Panc1 (cell line): Measurements from ENCODE around the gene MC1R. TPM values are rescaled to one million over a fixed set of nuclear protein-coding genes. Genes with fewer than 3 reads are reported as not detected.

Experiments used
- ATAC-seq: fragments of 200-7000 bp; cut with Tn5 transposase; 2 replicates; pipeline ENCODE4 v1.9.1; 2020; ENCODE audit warnings: mild to moderate bottlenecking, moderate library complexity
- BruUV-seq: library from RNA; stranded (reverse); fragments of 400-500 nt; replicated peaks from 2 replicates; lab custom pipeline; 2021; lab: Mats Ljungman, UMichigan
- CTCF ChIA-PET: fragments of 300-600 bp; sonication (Branson Sonifier 250); formaldehyde crosslinking; loops from one replicate; lab custom pipeline; 2022; ENCODE audit warnings: antibody characterized with exemption; lab: Charles Lee
- POLR2A ChIA-PET: fragments of 300-600 bp; sonication (Branson Sonifier 250); formaldehyde crosslinking; loops from one replicate; lab custom pipeline; 2022; ENCODE audit warnings: antibody characterized with exemption; lab: Charles Lee
- DNase-seq: peaks from one replicate; pipeline ENCODE4 v3.0.0-alpha.2; 2010; ENCODE audit warnings: low read depth, low spot score
- H3K27ac ChIP-seq: 2 replicates; pipeline ENCODE4 v1.5.1; 2011; ENCODE audit warnings: mild to moderate bottlenecking, low read length, inconsistent platforms
- H3K27me3 ChIP-seq: fragments of 200-500 bp; sonication (Bioruptor generic); 2 replicates; pipeline ENCODE4 v1.6.0; 2014; ENCODE audit warnings: low read length, inconsistent platforms; ENCODE audit not compliant: control insufficient read depth, insufficient read depth
- H3K36me3 ChIP-seq: fragments of 200-500 bp; sonication (Bioruptor generic); 2 replicates; pipeline ENCODE4 v1.5.1; 2014; ENCODE audit warnings: inconsistent platforms, mild to moderate bottlenecking, low read length, moderate library complexity; ENCODE audit not compliant: control insufficient read depth, insufficient read depth
- H3K4me1 ChIP-seq: 2 replicates; pipeline ENCODE4 v1.5.1; 2011; ENCODE audit warnings: inconsistent platforms, mild to moderate bottlenecking, low read length, moderate library complexity; ENCODE audit not compliant: control insufficient read depth, insufficient read depth
- H3K4me3 ChIP-seq, 2 experiments: 2 replicates each; pipeline ENCODE4 v1.5.1; 2011 to 2012; ENCODE audit warnings: low read depth in 2 of 2, low read length in 2 of 2, mild to moderate bottlenecking in 2 of 2, inconsistent platforms in 1 of 2, moderate library complexity in 1 of 2
- H3K9me3 ChIP-seq: fragments of 200-500 bp; sonication (Bioruptor generic); 2 replicates; pipeline ENCODE4 v1.5.1; 2014; ENCODE audit warnings: low read depth, mild to moderate bottlenecking, inconsistent platforms, low read length, moderate library complexity; ENCODE audit not compliant: control insufficient read depth, insufficient read depth
- POLR2AphosphoS5 ChIP-seq: IDR thresholded peaks from 2 replicates; pipeline ENCODE4 v1.6.1; 2012; ENCODE audit warnings: mild to moderate bottlenecking, low read depth, low read length, moderate library complexity
- SIN3A ChIP-seq: IDR thresholded peaks from 2 replicates; pipeline ENCODE4 v1.6.1; 2012; ENCODE audit warnings: low read depth, mild to moderate bottlenecking, low read length, moderate library complexity, borderline replicate concordance; ENCODE audit not compliant: insufficient read depth
- TCF7L2 ChIP-seq: IDR thresholded peaks from 2 replicates; pipeline ENCODE4 v1.6.1; 2011; ENCODE audit warnings: mild to moderate bottlenecking, low read depth, low read length, inconsistent platforms
- in situ Hi-C: cut with HindIII; loops from 2 replicates; pipeline ENCODE4 v1.10.0; 2016; ENCODE audit warnings: low sequenced_read_pairs, low pct_unique_long_range_greater_than_20kb
- intact Hi-C: fragments of 100-400 bp; cut with micrococcal nuclease; formaldehyde crosslinking; loops from one replicate; pipeline ENCODE4 v1.10.0; 2022; ENCODE audit not compliant: unreplicated experiment
- total RNA-seq: library from RNA; stranded (reverse); gene quantifications from one replicate; pipeline ENCODE4 v1.2.1, GENCODE V29; 2021; ENCODE audit not compliant: unreplicated experiment
- TF ChIP-seq, protein P1 (sequence below): fragments of 450-650 bp; IDR thresholded peaks from 2 replicates; pipeline ENCODE4 v1.5.1; 2017; ENCODE audit warnings: mild to moderate bottlenecking
- TF ChIP-seq, protein P2 (sequence below), 2 experiments: IDR thresholded peaks; 2 replicates each; pipeline ENCODE4 v1.6.1; 2011 to 2012; ENCODE audit warnings: low read depth in 2 of 2, control low read depth in 1 of 2, low read length in 1 of 2, mild to moderate bottlenecking in 1 of 2, moderate library complexity in 1 of 2; ENCODE audit not compliant: insufficient read depth in 1 of 2

The MC1R gene
- total RNA-seq, 1 experiment from 2014 or later: 8.7 TPM

DNA sequence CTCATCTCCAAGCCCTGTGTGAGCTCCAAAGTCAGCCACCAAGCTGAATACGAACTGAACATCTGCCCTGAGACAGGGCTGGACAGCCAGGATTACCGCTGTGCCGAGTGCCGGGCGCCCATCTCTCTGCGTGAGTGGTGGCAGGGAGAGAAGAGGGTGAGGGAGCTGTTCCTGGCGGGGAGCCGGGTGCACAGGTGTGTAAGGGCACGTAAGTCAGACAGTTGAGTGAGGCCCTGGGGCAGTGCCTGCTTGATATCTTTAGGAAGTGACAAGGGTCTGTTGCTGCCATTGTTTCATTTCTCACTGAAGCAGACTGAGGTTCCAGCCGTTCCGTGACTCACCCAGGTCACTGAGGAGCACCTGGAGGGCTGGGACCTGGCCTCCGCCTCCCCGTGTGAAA is 42.3 kb downstream of the MC1R start:
- H3K4me3 ChIP-seq: no peak overlapping the region
- in situ Hi-C loops (no loop called here), intact Hi-C loops (no loop called here)
- no TSS peak for BruUV-seq
- no peak for TF ChIP-seq TCF7L2
- TF ChIP-seq, protein P1, sequence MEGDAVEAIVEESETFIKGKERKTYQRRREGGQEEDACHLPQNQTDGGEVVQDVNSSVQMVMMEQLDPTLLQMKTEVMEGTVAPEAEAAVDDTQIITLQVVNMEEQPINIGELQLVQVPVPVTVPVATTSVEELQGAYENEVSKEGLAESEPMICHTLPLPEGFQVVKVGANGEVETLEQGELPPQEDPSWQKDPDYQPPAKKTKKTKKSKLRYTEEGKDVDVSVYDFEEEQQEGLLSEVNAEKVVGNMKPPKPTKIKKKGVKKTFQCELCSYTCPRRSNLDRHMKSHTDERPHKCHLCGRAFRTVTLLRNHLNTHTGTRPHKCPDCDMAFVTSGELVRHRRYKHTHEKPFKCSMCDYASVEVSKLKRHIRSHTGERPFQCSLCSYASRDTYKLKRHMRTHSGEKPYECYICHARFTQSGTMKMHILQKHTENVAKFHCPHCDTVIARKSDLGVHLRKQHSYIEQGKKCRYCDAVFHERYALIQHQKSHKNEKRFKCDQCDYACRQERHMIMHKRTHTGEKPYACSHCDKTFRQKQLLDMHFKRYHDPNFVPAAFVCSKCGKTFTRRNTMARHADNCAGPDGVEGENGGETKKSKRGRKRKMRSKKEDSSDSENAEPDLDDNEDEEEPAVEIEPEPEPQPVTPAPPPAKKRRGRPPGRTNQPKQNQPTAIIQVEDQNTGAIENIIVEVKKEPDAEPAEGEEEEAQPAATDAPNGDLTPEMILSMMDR: no peak
- TF ChIP-seq, protein P2, sequence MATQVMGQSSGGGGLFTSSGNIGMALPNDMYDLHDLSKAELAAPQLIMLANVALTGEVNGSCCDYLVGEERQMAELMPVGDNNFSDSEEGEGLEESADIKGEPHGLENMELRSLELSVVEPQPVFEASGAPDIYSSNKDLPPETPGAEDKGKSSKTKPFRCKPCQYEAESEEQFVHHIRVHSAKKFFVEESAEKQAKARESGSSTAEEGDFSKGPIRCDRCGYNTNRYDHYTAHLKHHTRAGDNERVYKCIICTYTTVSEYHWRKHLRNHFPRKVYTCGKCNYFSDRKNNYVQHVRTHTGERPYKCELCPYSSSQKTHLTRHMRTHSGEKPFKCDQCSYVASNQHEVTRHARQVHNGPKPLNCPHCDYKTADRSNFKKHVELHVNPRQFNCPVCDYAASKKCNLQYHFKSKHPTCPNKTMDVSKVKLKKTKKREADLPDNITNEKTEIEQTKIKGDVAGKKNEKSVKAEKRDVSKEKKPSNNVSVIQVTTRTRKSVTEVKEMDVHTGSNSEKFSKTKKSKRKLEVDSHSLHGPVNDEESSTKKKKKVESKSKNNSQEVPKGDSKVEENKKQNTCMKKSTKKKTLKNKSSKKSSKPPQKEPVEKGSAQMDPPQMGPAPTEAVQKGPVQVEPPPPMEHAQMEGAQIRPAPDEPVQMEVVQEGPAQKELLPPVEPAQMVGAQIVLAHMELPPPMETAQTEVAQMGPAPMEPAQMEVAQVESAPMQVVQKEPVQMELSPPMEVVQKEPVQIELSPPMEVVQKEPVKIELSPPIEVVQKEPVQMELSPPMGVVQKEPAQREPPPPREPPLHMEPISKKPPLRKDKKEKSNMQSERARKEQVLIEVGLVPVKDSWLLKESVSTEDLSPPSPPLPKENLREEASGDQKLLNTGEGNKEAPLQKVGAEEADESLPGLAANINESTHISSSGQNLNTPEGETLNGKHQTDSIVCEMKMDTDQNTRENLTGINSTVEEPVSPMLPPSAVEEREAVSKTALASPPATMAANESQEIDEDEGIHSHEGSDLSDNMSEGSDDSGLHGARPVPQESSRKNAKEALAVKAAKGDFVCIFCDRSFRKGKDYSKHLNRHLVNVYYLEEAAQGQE (IDR thresholded peaks at IDR 0.05; ENCODE audit: insufficient read depth in 1 of 2, low read depth in 2 of 2, low read length in 1 of 2): no peak
- no peak for TF ChIP-seq SIN3A
- no peak for TF ChIP-seq POLR2AphosphoS5
- no peak for ATAC-seq
- H3K9me3 ChIP-seq: no peaks in the 10 kb centered on the region
- no peaks in the 10 kb centered on the region for H3K4me1 ChIP-seq
- ChIA-PET CTCF (no interaction called here), POLR2A (no interaction called here)
- no peaks in the 10 kb centered on the region for H3K27me3 ChIP-seq
- H3K36me3 ChIP-seq: no peaks in the 10 kb centered on the region
- H3K27ac ChIP-seq: no peak overlapping the region
- no peak for DNase-seq

DNA sequence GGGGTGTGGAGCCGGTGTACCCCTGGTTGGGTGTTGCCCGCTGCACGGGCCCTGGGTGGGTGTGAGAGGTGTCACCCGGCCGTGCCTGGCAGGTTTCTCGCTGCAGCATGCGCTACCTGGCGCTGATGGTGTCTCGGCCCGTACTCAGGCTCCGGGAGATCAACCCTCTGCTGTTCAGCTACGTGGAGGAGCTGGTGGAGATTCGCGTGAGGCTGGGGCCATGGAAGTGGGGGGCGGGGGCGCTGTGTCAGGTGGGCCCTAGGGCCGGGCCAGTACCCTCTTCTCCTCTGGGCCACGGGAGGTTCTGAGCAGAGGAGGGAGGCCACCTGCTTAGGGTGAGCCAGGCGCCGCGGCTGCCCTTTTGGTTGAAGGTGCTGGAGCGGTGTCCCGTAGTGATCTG is 43.3 kb downstream of the MC1R start:
- no TSS peak for BruUV-seq
- no peaks in the 10 kb centered on the region for H3K9me3 ChIP-seq
- H3K4me1 ChIP-seq: no peaks in the 10 kb centered on the region
- CTCF ChIA-PET: no interaction called here
- POLR2A ChIA-PET: interaction anchor here (0.6 kb wide), 1 partner anchor 39 kb away, joined by 8 read pairs; the partner anchor contains the start of gene TUBB3
- ATAC-seq (no peak), DNase-seq (no peak)
- TF ChIP-seq, protein P1: no peak
- no peak for TF ChIP-seq TCF7L2
- no peak for TF ChIP-seq POLR2AphosphoS5
- TF ChIP-seq, protein P2 (IDR thresholded peaks at IDR 0.05; ENCODE audit: insufficient read depth in 1 of 2, low read depth in 2 of 2, low read length in 1 of 2): no peak
- no peak for TF ChIP-seq SIN3A
- no peak overlapping the region for H3K27ac ChIP-seq
- in situ Hi-C loops: no loop called here
- no peaks in the 10 kb centered on the region for H3K36me3 ChIP-seq
- intact Hi-C loops: no loop called here
- H3K4me3 ChIP-seq: no peak overlapping the region
- H3K27me3 ChIP-seq: no peaks in the 10 kb centered on the region
